ENCODE measurements around the gene SLC7A8. TPM values are rescaled to one million over a fixed set of nuclear protein-coding genes. Genes with fewer than 3 reads are reported as not detected.

SLC7A8 gene
- total and polyA plus RNA-seq, 2 of the 4 experiments (the other 2 are of a cell fraction), result 0.31 TPM; not detected in 1

- Histone ChIP-seq H3K4me3 (ENCODE audit: insufficient read depth, low read depth, low read length) (no peak overlapping the region), H3K36me3 (ENCODE audit: control insufficient read depth, insufficient read depth, low read length) (no peaks in the 10 kb centered on the region), H3K4me2 (ENCODE audit: low read depth, low read length) (no peak overlapping the region), H4K5ac (ENCODE audit: low read depth, low read length) (no peak overlapping the region), H3K9ac (ENCODE audit: low read depth, low read length) (no peak overlapping the region), H3K27me3 (ENCODE audit: control insufficient read depth, insufficient read depth, low read length) (peaks cover 42% of the 10 kb centered on the region), H2BK15ac (ENCODE audit: low read depth, low read length) (no peak overlapping the region), H2BK20ac (ENCODE audit: low read depth, low read length) (no peak overlapping the region), H3K4ac (ENCODE audit: low read depth, low read length) (no peak overlapping the region), H3K23ac (ENCODE audit: low read depth, low read length) (no peak overlapping the region), H2AFZ (replicated peaks; ENCODE audit: low read length, poor library complexity) (no peak overlapping the region), H3K4me1 (ENCODE audit: control insufficient read depth, insufficient read depth, low read length) (no peaks in the 10 kb centered on the region), H3K14ac (replicated peaks; ENCODE audit: low read depth, low read length) (no peak overlapping the region), H3K18ac (ENCODE audit: low read depth, low read length) (no peak overlapping the region), H2BK120ac (ENCODE audit: low read depth, low read length) (no peak overlapping the region), H3K79me1 (ENCODE audit: low read depth in 1 of 2, low read length in 2 of 2) (no peaks in the 10 kb centered on the region), H4K20me1 (ENCODE audit: insufficient read depth, low read length) (no peaks in the 10 kb centered on the region), H4K8ac (ENCODE audit: low read depth in 2 of 2, low read length in 2 of 2) (no peak overlapping the region), H3K9me3 (ENCODE audit: control insufficient read depth, insufficient read depth, low read length) (no peaks in the 10 kb centered on the region), H2AK5ac (ENCODE audit: low read depth, low read length) (no peak overlapping the region), H2BK5ac (ENCODE audit: low read depth, low read length, poor library complexity, severe bottlenecking) (no peak overlapping the region), H3K56ac (ENCODE audit: extremely low read depth, insufficient read depth, low read length) (no peak overlapping the region), H3K9me1 (ENCODE audit: insufficient read depth, low read length) (no peaks in the 10 kb centered on the region), H4K91ac (ENCODE audit: insufficient read depth, low read depth, low read length) (no peak overlapping the region), H3K27ac (ENCODE audit: insufficient read depth, low read length) (no peak overlapping the region), H2AK9ac (replicated peaks; ENCODE audit: low read depth, low read length, poor library complexity) (no peak overlapping the region)
- DNase-seq (no peak), ATAC-seq (ENCODE audit: low read depth) (no peak)
- no TSS peak for BruUV-seq (replicated peaks)
- POLR2A ChIA-PET (ENCODE audit: unreplicated experiment), result no interaction called here
- in situ Hi-C loops (cut with MboI; ENCODE audit: low sequenced_read_pairs), result no loop called here
- dilution Hi-C loops (cut with HindIII; ENCODE audit: low sequenced_read_pairs, unreplicated experiment), result no loop called here
- intact Hi-C loops (cut with micrococcal nuclease), result no loop called here
- CTCF ChIA-PET, result interaction anchor here (0.7 kb wide), 1 partner anchor 49 kb away, joined by 3 read pairs; no protein-coding TSS in a partner anchor
- TF ChIP-seq POLR2A (IDR thresholded peaks at IDR 0.05; ENCODE audit: low read depth, low read length), result no peak
- TF ChIP-seq RAD21 (IDR thresholded peaks at IDR 0.05; ENCODE audit: low read length), result no peak
- no CpG with 5 or more reads among the region's 6 CpGs for WGBS, 2 experiments (ENCODE audit: extremely low coverage in 2 of 2, insufficient read length in 1 of 2)
Observed at GRCh38 chr14:23169622-23170021, 13.8 kb downstream of the SLC7A8 start.

All from IMR-90 (cell line).